GM12892 (cell line): ENCODE data around the gene PGGT1B.
A peak's percentile ranks its signal among the peaks of the same experiment; 100 is the strongest.

Experiments used
- POLR2A ChIP-seq: IDR thresholded peaks from 2 replicates; pipeline ENCODE4 v1.6.1; 2011; ENCODE audit warnings: low read depth, low read length, control low read depth
- POLR2AphosphoS5 ChIP-seq: IDR thresholded peaks from 2 replicates; pipeline ENCODE4 v1.6.1; 2011; ENCODE audit warnings: low read depth, low read length, control low read depth
- TAF1 ChIP-seq: IDR thresholded peaks from 2 replicates; pipeline ENCODE4 v1.6.1; 2011; ENCODE audit warnings: low read depth, mild to moderate bottlenecking, control low read depth, low read length, borderline replicate concordance

DNA sequence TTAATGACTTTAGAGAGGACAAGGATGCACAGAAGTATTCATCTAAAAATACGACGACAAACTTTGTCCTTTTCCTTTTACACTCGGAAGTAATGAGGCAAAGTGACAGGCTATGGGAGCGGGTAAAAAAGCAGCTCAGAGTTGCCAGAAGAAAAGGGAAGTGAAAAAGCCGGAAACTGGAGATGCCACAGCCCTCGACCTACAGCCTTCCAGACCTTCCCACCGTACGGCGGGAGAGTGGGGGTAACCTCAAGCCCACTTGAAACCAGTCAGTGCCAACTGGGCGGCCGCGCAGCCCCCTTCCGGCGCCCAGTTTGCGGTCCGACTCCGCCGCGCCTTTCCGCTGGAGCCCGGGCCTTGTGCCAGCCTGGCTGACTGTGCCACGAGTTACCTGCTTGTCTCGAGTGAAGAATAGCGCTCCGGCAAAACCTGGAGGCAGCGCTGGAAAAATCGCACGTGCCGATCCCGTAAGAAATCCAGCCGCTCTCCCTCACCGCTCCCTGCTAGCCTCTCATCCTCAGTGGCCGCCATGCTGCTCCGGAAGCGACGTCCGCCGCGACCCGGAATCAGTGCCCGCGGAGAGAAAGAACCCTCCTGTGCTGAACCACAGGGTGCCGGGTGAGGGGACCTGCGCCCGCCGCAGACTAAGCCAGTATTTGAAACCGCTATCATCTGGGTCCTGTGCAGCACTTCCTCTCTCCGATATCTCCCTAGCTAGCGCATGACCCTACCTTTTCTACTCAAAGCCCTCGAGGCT, at the start of gene PGGT1B:
- TF ChIP-seq POLR2AphosphoS5 (peak; percentile 82), POLR2A (peak; percentile 89), TAF1 (peak; percentile 84)
